Measurements from ENCODE around the gene LMNTD2. TPM values are rescaled to one million over a fixed set of nuclear protein-coding genes. Genes with fewer than 3 reads are reported as not detected.

Gene LMNTD2
- under 1 TPM; 0.43 to 0.56 TPM for total RNA-seq
- long read RNA-seq, donor 1, partial matches to known transcripts, result 0 of 2 reads
- long read RNA-seq, donor 1, other reads (novel, unspliced or antisense), result 2 of 2 reads
- long read RNA-seq, donor 2, result 0 reads

- DNase-seq (ENCODE audit: low spot score), result peak; percentile 96
- intact Hi-C loops (cut with DNase I), result loop anchor here in 1 of 2 donors (5.0 kb wide), 1 partner anchor 1592 kb away; no protein-coding TSS in a partner anchor
These were observed at the start of gene LMNTD2, which contains the start of gene RASSF7 for GRCh38 chr11:560305-561147. Gene LMNTD2, minus strand, starts transcription at chr11:560738. Its CDS starts 22 bp downstream, at chr11:560716. Gene RASSF7, plus strand, starts transcription at chr11:560970. Its CDS starts 799 bp downstream, at chr11:561769.

- peak; percentile 81 for DNase-seq (ENCODE audit: low spot score)
- intact Hi-C loops (cut with DNase I), result no loop called here
These were observed 48.8 kb upstream of the LMNTD2 start for GRCh38 chr11:609341-609811.

GRCh38 chr11:608791-609251 is 48.3 kb upstream of the LMNTD2 start:
- intact Hi-C loops (cut with DNase I), result no loop called here
- DNase-seq (ENCODE audit: low spot score), result no peak

- no peak for DNase-seq (ENCODE audit: low spot score)
- intact Hi-C loops (cut with DNase I), result no loop called here
These were observed 47.6 kb upstream of the LMNTD2 start for GRCh38 chr11:607971-608659.

GRCh38 chr11:607020-607780 is 46.7 kb upstream of the LMNTD2 start:
- intact Hi-C loops (cut with DNase I), result no loop called here
- DNase-seq (ENCODE audit: low spot score), result no peak

- intact Hi-C loops (cut with DNase I), result no loop called here
- DNase-seq (ENCODE audit: low spot score), result peak; percentile 78
These were observed 45.7 kb upstream of the LMNTD2 start for GRCh38 chr11:606245-606644.

- intact Hi-C loops (cut with DNase I), result no loop called here
- no peak for DNase-seq (ENCODE audit: low spot score)
These were observed 45.0 kb upstream of the LMNTD2 start for GRCh38 chr11:605286-606129.

- intact Hi-C loops (cut with DNase I), result no loop called here
- DNase-seq (ENCODE audit: low spot score), result no peak
These were observed 42.6 kb upstream of the LMNTD2 start for GRCh38 chr11:603154-603553.

- DNase-seq (ENCODE audit: low spot score), result no peak
- intact Hi-C loops (cut with DNase I), result no loop called here
These were observed 41.2 kb upstream of the LMNTD2 start for GRCh38 chr11:601573-602245.

- intact Hi-C loops (cut with DNase I), result no loop called here
- DNase-seq (ENCODE audit: low spot score), result no peak
These were observed 37.6 kb upstream of the LMNTD2 start for GRCh38 chr11:598005-598680.

GRCh38 chr11:597166-597725 is 36.7 kb upstream of the LMNTD2 start:
- DNase-seq (ENCODE audit: low spot score), result no peak
- intact Hi-C loops (cut with DNase I), result no loop called here

- DNase-seq (ENCODE audit: low spot score), result no peak
- intact Hi-C loops (cut with DNase I), result no loop called here
These were observed 35.8 kb upstream of the LMNTD2 start for GRCh38 chr11:596374-596773.

GRCh38 chr11:595400-595799 is 34.9 kb upstream of the LMNTD2 start:
- no peak for DNase-seq (ENCODE audit: low spot score)
- intact Hi-C loops (cut with DNase I), result no loop called here

GRCh38 chr11:593347-593746 is 32.8 kb upstream of the LMNTD2 start:
- intact Hi-C loops (cut with DNase I), result no loop called here
- DNase-seq (ENCODE audit: low spot score), result no peak

- intact Hi-C loops (cut with DNase I), result no loop called here
- DNase-seq (ENCODE audit: low spot score), result no peak
These were observed 32.4 kb upstream of the LMNTD2 start for GRCh38 chr11:592918-593317.

- intact Hi-C loops (cut with DNase I), result no loop called here
- no peak for DNase-seq (ENCODE audit: low spot score)
These were observed 32.0 kb upstream of the LMNTD2 start for GRCh38 chr11:592501-592900.

- DNase-seq (ENCODE audit: low spot score), result no peak
- intact Hi-C loops (cut with DNase I), result no loop called here
These were observed 30.5 kb upstream of the LMNTD2 start for GRCh38 chr11:590997-591396.
